Measurements from ENCODE around the gene DDX1.

- TF ChIP-seq POLR2A (IDR thresholded peaks at IDR 0.05; ENCODE audit: low read depth, low read length), result no peak
- no peak for TF ChIP-seq POLR2AphosphoS5 (IDR thresholded peaks at IDR 0.05; ENCODE audit: low read depth, low read length)
- TF ChIP-seq TAF1 (IDR thresholded peaks at IDR 0.05; ENCODE audit: low read depth, low read length), result no peak
Measured at GRCh38 chr2:15602393-15602792, 10.7 kb downstream of the DDX1 start.
